CD14-positive monocyte (primary cell): ENCODE results near the gene TCAIM. TPM values are rescaled to one million over a fixed set of nuclear protein-coding genes. Genes with fewer than 3 reads are reported as not detected.

Experiments
- DNase-seq, 3 donors: peaks; one replicate each; pipeline ENCODE4 v3.0.0-alpha.2; 2011 to 2022
- H2AFZ ChIP-seq: 2 replicates; pipeline ENCODE4 v1.6.0; 2012; ENCODE audit warnings: mild to moderate bottlenecking, low read depth, low read length, inconsistent platforms; ENCODE audit not compliant: insufficient read depth, poor library complexity, severe bottlenecking
- H3K27ac ChIP-seq, 2 donors: 1 replicate in 1 of 2; 2 replicates in 1 of 2; pipeline ENCODE4 v1.5.1; 2012 to 2013; ENCODE audit warnings: low read length in 2 of 2, control low read depth in 1 of 2, inconsistent platforms in 1 of 2, low read depth in 1 of 2, mild to moderate bottlenecking in 1 of 2
- H3K27me3 ChIP-seq, 2 donors: one replicate each; pipeline versions ENCODE4 v1.6.0 to v1.6.1; 2011 to 2013; ENCODE audit warnings: low read length in 2 of 2; ENCODE audit not compliant: control insufficient read depth in 2 of 2, insufficient read depth in 2 of 2
- H3K36me3 ChIP-seq, 2 donors: replicated peaks in 1 of 2; 1 replicate in 1 of 2; 2 replicates in 1 of 2; pipeline versions ENCODE4 v1.5.1 to v1.6.1; 2012 to 2013; ENCODE audit warnings: low read length in 2 of 2, control low read depth in 1 of 2, inconsistent platforms in 1 of 2, mild to moderate bottlenecking in 1 of 2; ENCODE audit not compliant: insufficient read depth in 2 of 2, control insufficient read depth in 1 of 2
- H3K4me1 ChIP-seq, 2 donors: 1 replicate in 1 of 2; 2 replicates in 1 of 2; pipeline versions ENCODE4 v1.5.1 to v1.6.1; 2012 to 2013; ENCODE audit warnings: low read length in 2 of 2, control low read depth in 1 of 2, inconsistent platforms in 1 of 2, mild to moderate bottlenecking in 1 of 2, moderate library complexity in 1 of 2; ENCODE audit not compliant: insufficient read depth in 2 of 2, control insufficient read depth in 1 of 2
- H3K4me2 ChIP-seq: replicated peaks from 2 replicates; pipeline ENCODE3; 2012; ENCODE audit warnings: low read length, moderate library complexity, mild to moderate bottlenecking; ENCODE audit not compliant: poor library complexity, severe bottlenecking; ENCODE audit errors: extremely low read depth
- H3K4me3 ChIP-seq, 3 experiments: fragments of 200-600 bp in 1 of 3; sonication (generic) in 1 of 3; replicated peaks in 1 of 3; 1 replicate in 2 of 3; 2 replicates in 1 of 3; pipeline ENCODE4 v1.5.1; 2011 to 2013; ENCODE audit warnings: low read length in 3 of 3, mild to moderate bottlenecking in 3 of 3, control low read depth in 2 of 3, low read depth in 2 of 3, inconsistent platforms in 1 of 3, moderate library complexity in 1 of 3
- H3K79me2 ChIP-seq: 2 replicates; pipeline ENCODE4 v1.6.0; 2012; ENCODE audit warnings: mild to moderate bottlenecking, control low read depth, inconsistent platforms, low read length, moderate library complexity; ENCODE audit not compliant: insufficient read depth
- H3K9ac ChIP-seq: 2 replicates; pipeline ENCODE4 v1.6.0; 2017; ENCODE audit warnings: low read length, mild to moderate bottlenecking; ENCODE audit not compliant: insufficient read depth, poor library complexity, severe bottlenecking
- H3K9me3 ChIP-seq, 2 donors: replicated peaks in 1 of 2; 1 replicate in 1 of 2; 2 replicates in 1 of 2; pipeline versions ENCODE4 v1.5.1 to v1.6.1; 2012 to 2013; ENCODE audit warnings: low read length in 2 of 2, control low read depth in 1 of 2; ENCODE audit not compliant: control insufficient read depth in 1 of 2, insufficient read depth in 1 of 2
- H4K20me1 ChIP-seq: 2 replicates; pipeline ENCODE4 v1.6.0; 2012; ENCODE audit warnings: mild to moderate bottlenecking, low read length, control low read depth, moderate library complexity; ENCODE audit not compliant: insufficient read depth
- H3K27ac Mint-ChIP-seq, 7 donors: one replicate each; pipeline ENCODE4 v1.8.0; 2020; ENCODE audit warnings: mild to moderate bottlenecking in 7 of 7, mixed read lengths in 7 of 7, moderate library complexity in 6 of 7, inconsistent platforms in 2 of 7
- H3K27me3 Mint-ChIP-seq, 3 donors: one replicate each; pipeline ENCODE4 v1.8.0; 2021 to 2022; ENCODE audit warnings: low read depth in 3 of 3, mild to moderate bottlenecking in 3 of 3, mixed read lengths in 3 of 3, moderate library complexity in 3 of 3, inconsistent platforms in 1 of 3
- H3K36me3 Mint-ChIP-seq, 2 donors: one replicate each; pipeline ENCODE4 v1.8.0; 2020; ENCODE audit warnings: mixed read lengths in 2 of 2, inconsistent platforms in 1 of 2, mild to moderate bottlenecking in 1 of 2
- H3K4me1 Mint-ChIP-seq: one replicate; pipeline ENCODE4 v1.8.0; 2020; ENCODE audit warnings: mild to moderate bottlenecking, mixed read lengths
- H3K4me3 Mint-ChIP-seq, 2 donors: one replicate each; pipeline ENCODE4 v1.8.0; 2020; ENCODE audit warnings: mild to moderate bottlenecking in 2 of 2, mixed read lengths in 2 of 2, moderate library complexity in 1 of 2
- H3K9me3 Mint-ChIP-seq, 7 donors: one replicate each; pipeline ENCODE4 v1.8.0; 2020 to 2022; ENCODE audit warnings: mixed read lengths in 7 of 7, mild to moderate bottlenecking in 6 of 7, moderate library complexity in 6 of 7, inconsistent platforms in 2 of 7
- CTCF ChIP-seq: fragments of 200-600 bp; IDR thresholded peaks from one replicate; pipeline ENCODE4 v1.8.0; 2022; ENCODE audit warnings: antibody characterized with exemption, mild to moderate bottlenecking
- WGBS: methylation state at CpG from one replicate; pipeline ENCODE4 v1.1.5; 2013; ENCODE audit warnings: missing lambda C conversion rate; ENCODE audit not compliant: insufficient coverage; 5-methylcytosine and 5-hydroxymethylcytosine counted together
- intact Hi-C, 2 donors: fragments of 100-400 bp; cut with micrococcal nuclease; formaldehyde crosslinking; loops; one replicate each; pipeline versions ENCODE4 v1.15.0 to v1.15.1; 2023
- polyA plus RNA-seq, 3 donors: library from polyadenylated mRNA; depleted of rRNA in 1 of 3; unstranded in 2 of 3; stranded (reverse) in 1 of 3; fragments of 300-500 nt in 2 of 3; fragments of >200 nt in 1 of 3; fragmentation: Illumina TruSeq in 2 of 3; gene quantifications; 1 replicate in 2 of 3; 2 replicates in 1 of 3; pipeline ENCODE4 v1.2.3, GENCODE V29; 2012 to 2021

The TCAIM gene
- polyA plus RNA-seq, 3 donors = 9.1 to 26.7 (median 20.0) TPM

- H2AFZ ChIP-seq = no peak overlapping the region
- intact Hi-C loops = loop anchor here (5.0 to 10.0 kb wide), 2 partner anchors 90 to 327 kb away; partner anchors contain the start of genes KIAA1143 (in 1 of the 2) and KIF15 (in 1 of the 2)
- Mint-ChIP-seq H3K4me1 (peaks cover 36% of the 10 kb centered on the region), H3K36me3 (peaks cover 36 to 52% of the 10 kb centered on the region in 2 donors), H3K9me3 (peaks cover 0 to 3% (median 0%) of the 10 kb centered on the region in 7 donors), H3K4me3 (no peak overlapping the region), H3K27ac (peak overlapping the region in 3 of 7 donors; percentile 4 to 50 (median 50)), H3K27me3 (no peaks in the 10 kb centered on the region)
- H3K27me3 ChIP-seq = no peaks in the 10 kb centered on the region
- H3K9ac ChIP-seq = no peak overlapping the region
- peaks cover 19% of the 10 kb centered on the region for H3K79me2 ChIP-seq
- no peak for DNase-seq
- peak overlapping the region in 1 of 2 donors; percentile 44 for H3K27ac ChIP-seq
- no peak for TF ChIP-seq CTCF
- H3K4me3 ChIP-seq = no peak overlapping the region
- peaks cover 0 to 19% of the 10 kb centered on the region in 2 donors for H3K36me3 ChIP-seq
- H3K4me2 ChIP-seq = no peak overlapping the region
- no peaks in the 10 kb centered on the region for H3K9me3 ChIP-seq
- peaks cover 8% of the 10 kb centered on the region for H4K20me1 ChIP-seq
- H3K4me1 ChIP-seq = peaks cover 17 to 22% of the 10 kb centered on the region in 2 donors
- 95% methylated on average over 3 of the region's 5 CpGs for WGBS
These were observed 96.4 kb downstream of the TCAIM start for GRCh38 chr3:44434834-44435510.

- H3K9me3 ChIP-seq = no peaks in the 10 kb centered on the region
- H3K27ac ChIP-seq = peak overlapping the region in 1 of 2 donors; percentile 44
- WGBS = 100% methylated on average over 1 of the region's 1 CpG
- H3K27me3 ChIP-seq = no peaks in the 10 kb centered on the region
- DNase-seq = no peak
- peaks cover 8% of the 10 kb centered on the region for H4K20me1 ChIP-seq
- no peaks in the 10 kb centered on the region for H3K27me3 Mint-ChIP-seq
- H2AFZ ChIP-seq = no peak overlapping the region
- peaks cover 0 to 3% (median 0%) of the 10 kb centered on the region in 7 donors for H3K9me3 Mint-ChIP-seq
- peaks cover 33 to 49% of the 10 kb centered on the region in 2 donors for H3K36me3 Mint-ChIP-seq
- no peak for TF ChIP-seq CTCF
- no peak overlapping the region for H3K4me2 ChIP-seq
- intact Hi-C loops = loop anchor here (5.0 to 10.0 kb wide), 2 partner anchors 91 to 326 kb away; partner anchors contain the start of genes KIAA1143 (in 1 of the 2) and KIF15 (in 1 of the 2)
- peaks cover 46% of the 10 kb centered on the region for H3K4me1 Mint-ChIP-seq
- H3K4me3 ChIP-seq = no peak overlapping the region
- H3K9ac ChIP-seq = no peak overlapping the region
- H3K36me3 ChIP-seq = peaks cover 0 to 19% of the 10 kb centered on the region in 2 donors
- peaks cover 27 to 34% of the 10 kb centered on the region in 2 donors for H3K4me1 ChIP-seq
- H3K79me2 ChIP-seq = peaks cover 19% of the 10 kb centered on the region
- H3K4me3 Mint-ChIP-seq = no peak overlapping the region
- H3K27ac Mint-ChIP-seq = peak overlapping the region in 4 of 7 donors; percentile 8 to 57 (median 39)
These were observed 97.6 kb downstream of the TCAIM start for GRCh38 chr3:44436181-44436580.
